Neural progenitor cell (in vitro differentiated cells): ENCODE results near the gene UFSP1. TPM values are rescaled to one million over a fixed set of nuclear protein-coding genes. Genes with fewer than 3 reads are reported as not detected.

Experiments
- DNase-seq: peaks from one replicate; pipeline ENCODE4 v3.0.0-alpha.2; 2016; ENCODE audit warnings: low spot score
- H2AFZ ChIP-seq: fragments of 200-600 bp; sonication (generic); replicated peaks from 2 replicates; pipeline ENCODE4 v1.6.1; 2016; ENCODE audit warnings: antibody characterized with exemption
- H3F3A ChIP-seq: fragments of 200-600 bp; sonication (generic); 2 replicates; pipeline ENCODE4 v1.6.1; 2016; ENCODE audit warnings: antibody characterized with exemption, low read depth
- H3K27ac ChIP-seq: fragments of 200-600 bp; sonication (generic); 2 replicates; pipeline ENCODE4 v1.5.1; 2016; ENCODE audit warnings: mild to moderate bottlenecking
- H3K27me3 ChIP-seq: fragments of 200-600 bp; sonication (generic); 2 replicates; pipeline ENCODE4 v1.6.1; 2016; ENCODE audit warnings: mild to moderate bottlenecking, moderate library complexity
- H3K36me3 ChIP-seq: fragments of 200-600 bp; sonication (generic); 2 replicates; pipeline ENCODE4 v1.5.1; 2016
- H3K4me1 ChIP-seq: fragments of 200-600 bp; sonication (generic); 2 replicates; pipeline ENCODE4 v1.6.1; 2016; ENCODE audit warnings: mixed run types
- H3K4me2 ChIP-seq: fragments of 200-600 bp; sonication (generic); 2 replicates; pipeline ENCODE4 v1.6.1; 2016
- H3K4me3 ChIP-seq: fragments of 200-600 bp; sonication (generic); 2 replicates; pipeline ENCODE4 v1.5.1; 2016
- H3K79me2 ChIP-seq: fragments of 200-600 bp; sonication (generic); 2 replicates; pipeline ENCODE4 v1.6.1; 2016; ENCODE audit warnings: low read depth
- H3K9ac ChIP-seq: fragments of 200-600 bp; sonication (generic); 2 replicates; pipeline ENCODE4 v1.6.1; 2016
- H3K9me3 ChIP-seq: fragments of 200-600 bp; sonication (generic); 2 replicates; pipeline ENCODE4 v1.5.1; 2016; ENCODE audit warnings: low read depth
- H4K20me1 ChIP-seq: fragments of 200-600 bp; sonication (generic); 2 replicates; pipeline ENCODE4 v1.6.1; 2016; ENCODE audit warnings: low read depth
- H3K27ac Mint-ChIP-seq: 3 replicates; pipeline ENCODE4 v1.8.0; 2021; ENCODE audit warnings: mixed read lengths
- H3K27me3 Mint-ChIP-seq: 2 replicates; pipeline ENCODE4 v1.8.0; 2022; ENCODE audit warnings: low read depth, mild to moderate bottlenecking, inconsistent platforms, moderate library complexity, mixed read lengths; ENCODE audit not compliant: insufficient read depth
- H3K36me3 Mint-ChIP-seq: 3 replicates; pipeline ENCODE4 v1.8.0; 2021; ENCODE audit warnings: mixed read lengths
- H3K4me1 Mint-ChIP-seq: 3 replicates; pipeline ENCODE4 v1.8.0; 2021; ENCODE audit warnings: mixed read lengths
- H3K4me3 Mint-ChIP-seq: 3 replicates; pipeline ENCODE4 v1.8.0; 2021; ENCODE audit warnings: mild to moderate bottlenecking, moderate library complexity, mixed read lengths
- H3K9me3 Mint-ChIP-seq: 3 replicates; pipeline ENCODE4 v1.8.0; 2020; ENCODE audit warnings: mixed read lengths
- CTCF ChIP-seq: fragments of 200-600 bp; sonication (generic); IDR thresholded peaks from 2 replicates; pipeline ENCODE4 v1.5.1; 2017; ENCODE audit warnings: antibody characterized with exemption, mild to moderate bottlenecking
- EZH2 ChIP-seq: fragments of 200-600 bp; sonication (generic); IDR thresholded peaks from 2 replicates; pipeline ENCODE4 v1.6.1; 2017; ENCODE audit warnings: antibody characterized with exemption, mild to moderate bottlenecking, moderate library complexity
- EZH2phosphoT487 ChIP-seq: fragments of 200-600 bp; sonication (generic); IDR thresholded peaks from 2 replicates; pipeline ENCODE4 v1.6.1; 2017; ENCODE audit warnings: antibody characterized with exemption
- total RNA-seq: library from RNA; depleted of rRNA; stranded (reverse); fragments of >200 nt; gene quantifications from 2 replicates; pipeline ENCODE4 v1.2.3, GENCODE V29; 2015; ENCODE audit warnings: low replicate concordance

UFSP1 gene
- total RNA-seq, 1 donor from 2014 or later, result not detected

- DNase-seq, result no peak
- peaks cover 70% of the 10 kb centered on the region for H4K20me1 ChIP-seq
- no peak overlapping the region for H3K9ac ChIP-seq
- H3K36me3 ChIP-seq, result peaks cover 5% of the 10 kb centered on the region
- no peak overlapping the region for H3K27ac ChIP-seq
- Mint-ChIP-seq H3K9me3 (no peaks in the 10 kb centered on the region), H3K4me1 (peaks cover 22% of the 10 kb centered on the region), H3K36me3 (peaks cover 53% of the 10 kb centered on the region), H3K27ac (peak overlapping the region; percentile 78), H3K4me3 (no peak overlapping the region), H3K27me3 (peaks cover 11% of the 10 kb centered on the region)
- no peak overlapping the region for H3K4me2 ChIP-seq
- no peak overlapping the region for H3K4me3 ChIP-seq
- no peak overlapping the region for H2AFZ ChIP-seq
- peaks cover 66% of the 10 kb centered on the region for H3F3A ChIP-seq
- H3K79me2 ChIP-seq, result peaks cover 44% of the 10 kb centered on the region
- TF ChIP-seq EZH2phosphoT487 (no peak), CTCF (no peak), EZH2 (no peak)
- H3K4me1 ChIP-seq, result peaks cover 10% of the 10 kb centered on the region
- H3K27me3 ChIP-seq, result no peaks in the 10 kb centered on the region
- no peaks in the 10 kb centered on the region for H3K9me3 ChIP-seq
These were observed 3.2 kb downstream of the UFSP1 start for GRCh38 chr7:100886142-100886935.

GRCh38 chr7:100885440-100886141 is 3.9 kb downstream of the UFSP1 start:
- Mint-ChIP-seq H3K4me3 (no peak overlapping the region), H3K4me1 (peaks cover 21% of the 10 kb centered on the region), H3K27ac (peak overlapping the region; percentile 78), H3K27me3 (peaks cover 14% of the 10 kb centered on the region), H3K36me3 (peaks cover 57% of the 10 kb centered on the region), H3K9me3 (no peaks in the 10 kb centered on the region)
- H3K36me3 ChIP-seq, result peaks cover 5% of the 10 kb centered on the region
- no peak overlapping the region for H3K9ac ChIP-seq
- peaks cover 67% of the 10 kb centered on the region for H3F3A ChIP-seq
- no peak overlapping the region for H3K4me3 ChIP-seq
- no peaks in the 10 kb centered on the region for H3K27me3 ChIP-seq
- H3K27ac ChIP-seq, result no peak overlapping the region
- no peak for TF ChIP-seq CTCF
- TF ChIP-seq EZH2, result no peak
- TF ChIP-seq EZH2phosphoT487, result no peak
- no peak overlapping the region for H2AFZ ChIP-seq
- H3K9me3 ChIP-seq, result no peaks in the 10 kb centered on the region
- peaks cover 77% of the 10 kb centered on the region for H4K20me1 ChIP-seq
- DNase-seq, result no peak
- peaks cover 10% of the 10 kb centered on the region for H3K4me1 ChIP-seq
- no peak overlapping the region for H3K4me2 ChIP-seq
- peaks cover 51% of the 10 kb centered on the region for H3K79me2 ChIP-seq

- DNase-seq, result no peak
- H3K4me1 ChIP-seq, result peaks cover 10% of the 10 kb centered on the region
- H2AFZ ChIP-seq, result no peak overlapping the region
- H3K27me3 ChIP-seq, result no peaks in the 10 kb centered on the region
- H3K9me3 Mint-ChIP-seq, result no peaks in the 10 kb centered on the region
- TF ChIP-seq EZH2phosphoT487, result no peak
- no peak for TF ChIP-seq CTCF
- TF ChIP-seq EZH2, result no peak
- H3K4me3 Mint-ChIP-seq, result no peak overlapping the region
- H3K27me3 Mint-ChIP-seq, result peaks cover 15% of the 10 kb centered on the region
- H3K4me3 ChIP-seq, result no peak overlapping the region
- H3K27ac ChIP-seq, result no peak overlapping the region
- H3K79me2 ChIP-seq, result peaks cover 58% of the 10 kb centered on the region
- peaks cover 61% of the 10 kb centered on the region for H3F3A ChIP-seq
- H3K9ac ChIP-seq, result no peak overlapping the region
- H3K36me3 Mint-ChIP-seq, result peaks cover 62% of the 10 kb centered on the region
- peaks cover 21% of the 10 kb centered on the region for H3K4me1 Mint-ChIP-seq
- no peaks in the 10 kb centered on the region for H3K9me3 ChIP-seq
- H3K4me2 ChIP-seq, result no peak overlapping the region
- peaks cover 84% of the 10 kb centered on the region for H4K20me1 ChIP-seq
- H3K36me3 ChIP-seq, result peaks cover 5% of the 10 kb centered on the region
- H3K27ac Mint-ChIP-seq, result no peak overlapping the region
These were observed 4.6 kb downstream of the UFSP1 start for GRCh38 chr7:100884736-100885439.
